GM23338 (cell line): ENCODE measurements around the gene LAD1.

Source experiments
- EZH2 ChIP-seq: fragments of 200-600 bp; sonication (generic); IDR thresholded peaks from one replicate; pipeline ENCODE4 v1.8.0; 2017; ENCODE audit warnings: antibody characterized with exemption, mild to moderate bottlenecking, low read depth; ENCODE audit not compliant: unreplicated experiment
- POLR2AphosphoS5 ChIP-seq: IDR thresholded peaks from 2 replicates; pipeline ENCODE4 v1.6.1; 2016; ENCODE audit warnings: antibody characterized with exemption, low read depth
- ZNF114 ChIP-seq: fragments of 250-450 bp; sonication (Bioruptor Pico); IDR thresholded peaks from 2 replicates; pipeline ENCODE4 v1.5.0; 2020; ENCODE audit warnings: mild to moderate bottlenecking, moderate library complexity
- TF ChIP-seq, protein P1 (sequence below), 2 experiments: fragments of 200-600 bp in 1 of 2; sonication (generic) in 1 of 2; conservative IDR thresholded peaks; 2 replicates each; pipeline versions ENCODE4 v1.5.1 to v1.6.1; 2016 to 2017; ENCODE audit warnings: antibody characterized with exemption in 2 of 2, low read depth in 2 of 2, mild to moderate bottlenecking in 2 of 2, moderate library complexity in 1 of 2
- TF ChIP-seq, protein P2 (sequence below): IDR thresholded peaks from one replicate; pipeline ENCODE4 v1.6.1; 2018; ENCODE audit warnings: antibody characterized with exemption; ENCODE audit not compliant: unreplicated experiment

DNA sequence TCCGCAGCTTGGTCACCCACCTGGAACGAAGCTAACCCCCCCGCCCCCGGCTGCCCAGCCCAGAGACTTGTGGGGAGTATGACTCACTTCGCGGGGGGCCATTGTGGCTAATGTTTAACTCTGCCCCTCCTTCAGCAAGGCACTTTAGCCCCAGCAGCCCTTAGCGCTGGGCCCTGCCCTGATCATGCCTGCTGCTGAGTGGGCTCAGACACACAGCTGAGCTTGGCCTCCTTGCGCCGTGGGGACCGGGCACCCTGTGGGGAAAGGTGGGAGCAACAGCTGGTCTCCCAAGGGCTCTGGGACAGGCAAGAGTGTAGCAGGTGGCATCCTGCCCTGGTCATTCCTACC, 6.3 kb upstream of the LAD1 start:
- TF ChIP-seq, protein P1, sequence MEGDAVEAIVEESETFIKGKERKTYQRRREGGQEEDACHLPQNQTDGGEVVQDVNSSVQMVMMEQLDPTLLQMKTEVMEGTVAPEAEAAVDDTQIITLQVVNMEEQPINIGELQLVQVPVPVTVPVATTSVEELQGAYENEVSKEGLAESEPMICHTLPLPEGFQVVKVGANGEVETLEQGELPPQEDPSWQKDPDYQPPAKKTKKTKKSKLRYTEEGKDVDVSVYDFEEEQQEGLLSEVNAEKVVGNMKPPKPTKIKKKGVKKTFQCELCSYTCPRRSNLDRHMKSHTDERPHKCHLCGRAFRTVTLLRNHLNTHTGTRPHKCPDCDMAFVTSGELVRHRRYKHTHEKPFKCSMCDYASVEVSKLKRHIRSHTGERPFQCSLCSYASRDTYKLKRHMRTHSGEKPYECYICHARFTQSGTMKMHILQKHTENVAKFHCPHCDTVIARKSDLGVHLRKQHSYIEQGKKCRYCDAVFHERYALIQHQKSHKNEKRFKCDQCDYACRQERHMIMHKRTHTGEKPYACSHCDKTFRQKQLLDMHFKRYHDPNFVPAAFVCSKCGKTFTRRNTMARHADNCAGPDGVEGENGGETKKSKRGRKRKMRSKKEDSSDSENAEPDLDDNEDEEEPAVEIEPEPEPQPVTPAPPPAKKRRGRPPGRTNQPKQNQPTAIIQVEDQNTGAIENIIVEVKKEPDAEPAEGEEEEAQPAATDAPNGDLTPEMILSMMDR (conservative IDR thresholded peaks at IDR 0.05; ENCODE audit: low read depth in 2 of 2), result no peak
- TF ChIP-seq, protein P2, sequence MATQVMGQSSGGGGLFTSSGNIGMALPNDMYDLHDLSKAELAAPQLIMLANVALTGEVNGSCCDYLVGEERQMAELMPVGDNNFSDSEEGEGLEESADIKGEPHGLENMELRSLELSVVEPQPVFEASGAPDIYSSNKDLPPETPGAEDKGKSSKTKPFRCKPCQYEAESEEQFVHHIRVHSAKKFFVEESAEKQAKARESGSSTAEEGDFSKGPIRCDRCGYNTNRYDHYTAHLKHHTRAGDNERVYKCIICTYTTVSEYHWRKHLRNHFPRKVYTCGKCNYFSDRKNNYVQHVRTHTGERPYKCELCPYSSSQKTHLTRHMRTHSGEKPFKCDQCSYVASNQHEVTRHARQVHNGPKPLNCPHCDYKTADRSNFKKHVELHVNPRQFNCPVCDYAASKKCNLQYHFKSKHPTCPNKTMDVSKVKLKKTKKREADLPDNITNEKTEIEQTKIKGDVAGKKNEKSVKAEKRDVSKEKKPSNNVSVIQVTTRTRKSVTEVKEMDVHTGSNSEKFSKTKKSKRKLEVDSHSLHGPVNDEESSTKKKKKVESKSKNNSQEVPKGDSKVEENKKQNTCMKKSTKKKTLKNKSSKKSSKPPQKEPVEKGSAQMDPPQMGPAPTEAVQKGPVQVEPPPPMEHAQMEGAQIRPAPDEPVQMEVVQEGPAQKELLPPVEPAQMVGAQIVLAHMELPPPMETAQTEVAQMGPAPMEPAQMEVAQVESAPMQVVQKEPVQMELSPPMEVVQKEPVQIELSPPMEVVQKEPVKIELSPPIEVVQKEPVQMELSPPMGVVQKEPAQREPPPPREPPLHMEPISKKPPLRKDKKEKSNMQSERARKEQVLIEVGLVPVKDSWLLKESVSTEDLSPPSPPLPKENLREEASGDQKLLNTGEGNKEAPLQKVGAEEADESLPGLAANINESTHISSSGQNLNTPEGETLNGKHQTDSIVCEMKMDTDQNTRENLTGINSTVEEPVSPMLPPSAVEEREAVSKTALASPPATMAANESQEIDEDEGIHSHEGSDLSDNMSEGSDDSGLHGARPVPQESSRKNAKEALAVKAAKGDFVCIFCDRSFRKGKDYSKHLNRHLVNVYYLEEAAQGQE, result no peak
- TF ChIP-seq ZNF114 (CRISPR knock-in tag) (no peak), EZH2 (no peak), POLR2AphosphoS5 (no peak)
